Subcutaneous adipose tissue (tissue), 4 donors: ENCODE measurements around the gene FOXO6. TPM values are rescaled to one million over a fixed set of nuclear protein-coding genes. Genes with fewer than 3 reads are reported as not detected.

Source experiments
- total RNA-seq, 4 donors: library from RNA; depleted of rRNA; stranded (reverse); fragments of >200 nt; gene quantifications; one replicate each; pipeline ENCODE4 v1.1.0, GENCODE V29; 2016
- TF ChIP-seq, protein P1 (sequence below): fragments of 450-650 bp; IDR thresholded peaks from one replicate; pipeline ENCODE4 v1.5.1; 2016; ENCODE audit warnings: low read depth, mild to moderate bottlenecking, control low read depth, antibody characterized with exemption, moderate library complexity

The FOXO6 gene
- total RNA-seq, 4 donors from 2014 or later, result not detected

DNA sequence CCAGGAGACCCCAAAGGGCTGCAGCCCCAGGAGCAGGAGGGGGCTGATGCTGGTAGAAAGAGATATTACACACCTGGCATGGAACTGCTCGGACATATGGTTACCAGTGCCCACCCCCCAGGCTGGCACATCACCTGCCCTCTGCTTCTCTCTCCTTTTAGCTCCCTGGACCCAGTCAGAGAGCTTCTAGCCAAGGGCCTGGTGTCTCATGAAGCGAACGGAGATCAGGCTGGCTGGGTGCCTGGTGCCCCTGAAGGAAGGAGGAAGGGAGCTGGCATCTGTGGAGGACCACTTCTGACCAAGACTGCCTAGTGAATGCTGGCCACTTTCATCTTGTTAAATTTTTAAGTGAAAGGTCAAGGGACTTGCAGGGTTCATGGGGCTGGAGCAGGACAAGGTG lies 53.1 kb downstream of the FOXO6 start:
- TF ChIP-seq, protein P1, sequence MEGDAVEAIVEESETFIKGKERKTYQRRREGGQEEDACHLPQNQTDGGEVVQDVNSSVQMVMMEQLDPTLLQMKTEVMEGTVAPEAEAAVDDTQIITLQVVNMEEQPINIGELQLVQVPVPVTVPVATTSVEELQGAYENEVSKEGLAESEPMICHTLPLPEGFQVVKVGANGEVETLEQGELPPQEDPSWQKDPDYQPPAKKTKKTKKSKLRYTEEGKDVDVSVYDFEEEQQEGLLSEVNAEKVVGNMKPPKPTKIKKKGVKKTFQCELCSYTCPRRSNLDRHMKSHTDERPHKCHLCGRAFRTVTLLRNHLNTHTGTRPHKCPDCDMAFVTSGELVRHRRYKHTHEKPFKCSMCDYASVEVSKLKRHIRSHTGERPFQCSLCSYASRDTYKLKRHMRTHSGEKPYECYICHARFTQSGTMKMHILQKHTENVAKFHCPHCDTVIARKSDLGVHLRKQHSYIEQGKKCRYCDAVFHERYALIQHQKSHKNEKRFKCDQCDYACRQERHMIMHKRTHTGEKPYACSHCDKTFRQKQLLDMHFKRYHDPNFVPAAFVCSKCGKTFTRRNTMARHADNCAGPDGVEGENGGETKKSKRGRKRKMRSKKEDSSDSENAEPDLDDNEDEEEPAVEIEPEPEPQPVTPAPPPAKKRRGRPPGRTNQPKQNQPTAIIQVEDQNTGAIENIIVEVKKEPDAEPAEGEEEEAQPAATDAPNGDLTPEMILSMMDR, result no peak

DNA sequence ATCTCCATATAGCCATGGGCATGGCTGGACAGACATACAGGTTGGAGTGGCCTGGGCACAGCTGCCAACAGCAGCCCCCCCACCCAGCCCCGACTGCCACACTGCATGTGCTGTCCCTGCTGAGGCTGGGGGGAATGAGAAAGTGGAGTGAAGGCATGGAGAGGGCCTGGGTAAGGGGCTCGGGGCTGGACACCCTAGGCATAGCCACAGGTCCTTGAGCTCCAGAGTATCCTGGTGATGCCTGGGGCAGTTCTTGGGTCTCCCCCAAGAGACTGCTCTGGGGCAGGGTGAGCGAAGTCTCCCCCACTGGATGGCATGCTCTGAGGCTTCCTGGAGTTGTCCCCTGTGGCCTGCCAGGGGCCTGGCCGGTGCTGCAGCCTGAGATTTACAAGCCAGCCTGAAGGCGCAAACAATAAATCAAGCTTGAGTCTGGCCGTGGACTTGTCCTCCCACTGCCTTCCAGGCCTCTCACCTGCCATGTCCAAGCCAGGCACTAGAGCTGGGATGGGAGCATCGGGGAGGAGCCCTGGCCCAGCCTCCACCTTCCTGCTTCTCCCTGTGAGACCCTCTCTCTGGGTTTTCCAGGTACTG lies 53.6 kb downstream of the FOXO6 start:
- TF ChIP-seq, protein P1, result no peak

DNA sequence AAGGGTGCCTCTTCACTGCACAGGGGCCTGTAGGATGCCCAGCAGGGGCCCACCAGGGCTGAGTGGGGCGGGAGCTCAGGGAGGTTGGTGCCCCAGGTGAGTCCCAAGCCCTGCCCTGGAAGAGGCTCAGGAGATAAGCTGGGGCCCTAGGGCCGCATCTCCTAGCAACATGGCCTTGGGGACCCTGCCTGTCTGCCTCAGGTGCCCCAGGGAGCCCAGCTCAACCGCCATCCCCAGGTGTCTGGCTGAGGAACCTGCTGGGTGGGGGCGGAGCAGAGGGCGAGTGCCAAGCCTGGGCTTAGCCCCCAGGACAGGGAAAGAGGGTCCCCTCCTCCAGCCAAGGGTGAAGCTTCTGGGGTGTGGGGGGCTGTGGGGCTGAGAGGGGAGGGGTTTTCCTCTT lies 54.8 kb downstream of the FOXO6 start:
- TF ChIP-seq, protein P1, result no peak

DNA sequence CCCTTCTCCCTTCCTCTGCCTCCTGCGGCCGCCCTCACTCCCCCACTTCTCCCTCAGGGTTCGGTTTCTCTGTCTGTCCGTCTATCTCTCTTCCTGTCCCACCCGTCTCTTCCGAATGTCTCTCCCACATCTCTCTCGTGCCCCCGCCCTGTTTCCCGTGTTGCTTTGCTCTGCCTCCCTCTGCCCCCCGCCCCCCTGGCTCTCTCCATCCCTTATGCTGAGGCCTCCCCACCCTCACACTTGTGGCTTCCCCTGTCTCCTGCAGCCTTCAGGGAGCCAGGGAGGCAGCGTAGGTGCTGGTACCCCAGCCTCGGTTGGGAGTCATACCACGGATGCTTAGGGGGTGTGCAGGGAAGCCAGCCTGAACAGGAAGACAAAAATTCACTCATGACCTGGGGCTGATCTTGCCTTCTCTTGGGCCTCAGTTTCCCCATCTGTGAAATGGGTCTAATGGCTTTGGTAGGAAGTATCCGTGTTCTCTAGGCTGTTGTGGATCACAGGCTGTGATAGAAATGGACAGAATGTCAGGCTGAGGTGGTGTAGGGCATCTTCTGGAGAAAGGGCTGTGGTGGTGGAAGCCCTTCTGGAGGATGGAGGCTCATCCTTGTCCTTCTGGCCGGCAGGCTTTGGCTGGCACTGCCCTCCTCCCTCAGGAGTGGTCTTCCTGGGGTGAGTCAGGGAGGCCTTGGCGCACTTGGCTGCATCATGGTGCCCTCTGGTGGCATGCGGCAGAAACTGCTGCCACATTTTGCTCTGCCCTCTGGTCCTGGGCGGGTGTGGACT lies 55.5 kb downstream of the FOXO6 start:
- TF ChIP-seq, protein P1, result no peak

DNA sequence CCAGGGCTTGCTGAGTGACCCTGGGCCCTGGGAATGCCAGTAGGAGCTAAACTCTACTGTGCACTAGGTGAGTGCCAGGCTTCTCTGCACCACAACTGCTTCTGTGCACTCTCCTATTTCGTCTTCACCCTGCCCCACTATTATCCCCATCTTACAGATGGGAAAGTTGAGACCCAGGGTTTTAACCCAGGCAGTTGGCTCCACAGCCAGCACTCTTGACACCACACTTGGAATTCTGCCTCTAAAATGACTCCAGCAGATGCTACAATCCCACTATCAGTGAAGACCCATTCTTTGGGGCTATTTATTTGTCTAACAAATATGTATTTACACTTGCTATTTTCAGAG lies 56.1 kb downstream of the FOXO6 start:
- TF ChIP-seq, protein P1, result no peak

DNA sequence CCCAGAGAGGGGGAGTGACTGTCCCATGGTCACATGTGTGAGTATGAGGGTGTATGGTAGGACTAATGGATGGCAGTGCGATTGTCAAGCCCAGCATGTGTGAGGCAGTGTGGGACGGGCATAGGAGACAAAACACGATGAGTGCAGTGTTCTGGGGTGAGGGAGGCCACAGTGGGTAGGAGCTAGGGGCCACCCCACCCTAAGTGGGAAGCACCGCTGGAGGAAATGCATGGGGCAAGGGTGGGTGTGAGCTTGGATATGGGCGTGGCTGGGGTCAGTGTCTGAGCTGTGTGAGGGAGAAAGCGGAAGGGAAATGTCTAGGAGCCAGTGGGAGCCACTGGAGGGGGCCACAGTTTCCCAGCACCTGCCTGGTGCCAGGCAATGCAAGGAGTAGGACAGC lies 56.5 kb downstream of the FOXO6 start:
- TF ChIP-seq, protein P1, result no peak

DNA sequence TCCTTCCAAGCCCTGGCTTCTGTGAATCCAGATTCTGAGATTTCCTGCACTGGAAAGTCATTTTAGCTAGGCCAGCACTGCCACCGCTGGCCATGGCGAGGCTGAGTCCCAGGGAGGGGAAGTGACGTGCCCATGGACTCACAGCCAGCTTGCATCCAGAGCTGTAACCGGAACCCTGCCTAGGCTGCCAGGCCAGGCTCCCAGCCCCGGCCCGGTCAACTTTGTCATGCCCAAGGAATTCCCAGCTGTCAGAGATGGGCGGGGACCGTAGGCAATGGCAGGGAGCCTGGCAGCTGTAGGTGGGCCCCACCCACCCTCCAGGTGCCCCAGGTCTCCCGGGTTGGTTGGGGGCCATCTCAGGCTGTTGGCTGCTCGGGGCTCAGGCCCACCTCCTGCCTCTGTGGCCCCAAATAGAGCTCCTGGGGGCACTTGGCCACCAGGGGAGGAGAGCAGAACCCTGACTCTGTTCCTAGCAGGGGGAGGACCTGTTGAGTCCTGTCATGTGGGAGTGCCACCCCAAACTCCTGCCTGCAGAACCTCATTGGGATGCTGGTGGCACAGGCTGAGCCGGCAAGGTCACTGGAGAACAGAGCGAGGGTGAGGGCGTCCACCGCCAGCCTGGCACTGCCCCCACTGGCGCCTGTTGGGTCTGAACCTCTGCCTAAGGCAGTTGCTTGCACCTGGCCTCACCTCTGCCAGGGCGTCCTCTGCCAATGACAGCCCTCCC lies 57.8 kb downstream of the FOXO6 start:
- TF ChIP-seq, protein P1, result no peak
